Left colon (tissue), 2 donors: ENCODE data around the gene FAM174C. TPM values are rescaled to one million over a fixed set of nuclear protein-coding genes. Genes with fewer than 3 reads are reported as not detected.

Experiments
- ATAC-seq: fragments of 200-7000 bp; cut with Tn5 transposase; one replicate; pipeline ENCODE4 v1.9.1; 2020; ENCODE audit warnings: mild to moderate bottlenecking, moderate library complexity
- DNase-seq, 2 donors: peaks; one replicate each; pipeline ENCODE4 v3.0.0-alpha.2; 2020
- intact Hi-C, 2 donors: fragments of 100-400 bp; cut with DNase I in 1 of 2; cut with micrococcal nuclease in 1 of 2; formaldehyde crosslinking; loops; one replicate each; pipeline versions ENCODE4 v1.11.2 to v1.14.0; 2022; cut with DNase I, micrococcal nuclease
- long read RNA-seq: library from polyadenylated mRNA; unstranded; transcript quantifications from one replicate; pipeline ENCODE4 v2.0.0, GENCODE V29; 2021
- total RNA-seq, 2 donors: library from RNA; stranded (reverse); fragmentation: NEBNext Ultra II Directional; extraction: Animal tissue kit (Norgen Biotek cat#: 25700); gene quantifications; one replicate each; pipeline ENCODE4 v1.2.1, GENCODE V29; 2021
- donor health status: DM: no; HTN: no; CAD: no.
- donor health status: DM: yes; HTN: yes; CAD: no.

Gene FAM174C
- total RNA-seq = 10 to 100 TPM; 43.7 to 48.9 TPM
- long read RNA-seq, transcript C19orf24-201 (3 exons, 983 nt) = major isoform, 18 of 28 reads
- long read RNA-seq, partial matches to known transcripts = 0 of 28 reads
- long read RNA-seq, other reads (novel, unspliced or antisense) = 6 of 28 reads

GRCh38 chr19:1275260-1275975 lies at the start of gene FAM174C:
Gene FAM174C (plus strand): TSS chr19:1275530. CDS start chr19:1275550, 20 bp downstream.
- intact Hi-C loops = no loop called here
- peak; percentile 96 to 98 for DNase-seq
- peak; percentile 73 for ATAC-seq

GRCh38 chr19:1226227-1226518 lies 49.2 kb upstream of the FAM174C start:
- no peak for ATAC-seq
- intact Hi-C loops = no loop called here
- no peak for DNase-seq

GRCh38 chr19:1226522-1227303 lies 48.6 kb upstream of the FAM174C start:
- DNase-seq = no peak
- no peak for ATAC-seq
- intact Hi-C loops = no loop called here

DNA sequence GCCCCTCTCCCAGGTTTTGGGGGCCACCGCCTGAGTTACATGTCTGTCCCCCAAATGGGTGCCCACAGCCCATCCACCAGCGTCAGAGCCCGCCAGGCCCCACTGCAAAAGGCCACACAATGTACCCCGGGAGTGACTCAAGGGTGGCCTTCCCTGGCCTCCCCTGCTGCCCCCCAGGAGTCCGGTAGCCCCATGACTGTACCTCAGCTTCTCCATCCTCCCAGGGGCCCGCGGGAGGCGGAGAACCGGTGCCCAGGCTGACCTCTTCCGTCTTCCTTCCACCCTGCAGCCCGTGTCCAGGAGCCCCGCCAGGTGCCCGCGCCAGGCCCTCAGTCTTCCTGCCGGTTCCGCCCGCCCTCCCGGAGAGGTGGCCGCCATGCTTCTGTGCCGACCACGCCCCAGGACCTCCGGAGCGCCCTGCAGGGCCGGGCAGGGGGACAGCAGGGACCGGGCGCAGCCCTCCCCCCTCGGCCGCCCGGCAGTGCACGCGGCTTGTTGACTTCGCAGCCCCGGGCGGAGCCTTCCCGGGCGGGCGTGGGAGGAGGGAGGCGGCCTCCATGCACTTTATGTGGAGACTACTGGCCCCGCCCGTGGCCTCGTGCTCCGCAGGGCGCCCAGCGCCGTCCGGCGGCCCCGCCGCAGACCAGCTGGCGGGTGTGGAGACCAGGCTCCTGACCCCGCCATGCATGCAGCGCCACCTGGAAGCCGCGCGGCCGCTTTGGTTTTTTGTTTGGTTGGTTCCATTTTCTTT lies 47.9 kb upstream of the FAM174C start:
- peak in 1 of 2 donors; percentile 62 for DNase-seq
- intact Hi-C loops = no loop called here
- peak; percentile 58 for ATAC-seq

GRCh38 chr19:1228161-1228957 lies 47.0 kb upstream of the FAM174C start:
- DNase-seq = no peak
- ATAC-seq = no peak
- intact Hi-C loops = no loop called here

- DNase-seq (no peak), ATAC-seq (no peak)
- intact Hi-C loops = no loop called here
Observed at GRCh38 chr19:1229056-1229923, 46.0 kb upstream of the FAM174C start.

DNA sequence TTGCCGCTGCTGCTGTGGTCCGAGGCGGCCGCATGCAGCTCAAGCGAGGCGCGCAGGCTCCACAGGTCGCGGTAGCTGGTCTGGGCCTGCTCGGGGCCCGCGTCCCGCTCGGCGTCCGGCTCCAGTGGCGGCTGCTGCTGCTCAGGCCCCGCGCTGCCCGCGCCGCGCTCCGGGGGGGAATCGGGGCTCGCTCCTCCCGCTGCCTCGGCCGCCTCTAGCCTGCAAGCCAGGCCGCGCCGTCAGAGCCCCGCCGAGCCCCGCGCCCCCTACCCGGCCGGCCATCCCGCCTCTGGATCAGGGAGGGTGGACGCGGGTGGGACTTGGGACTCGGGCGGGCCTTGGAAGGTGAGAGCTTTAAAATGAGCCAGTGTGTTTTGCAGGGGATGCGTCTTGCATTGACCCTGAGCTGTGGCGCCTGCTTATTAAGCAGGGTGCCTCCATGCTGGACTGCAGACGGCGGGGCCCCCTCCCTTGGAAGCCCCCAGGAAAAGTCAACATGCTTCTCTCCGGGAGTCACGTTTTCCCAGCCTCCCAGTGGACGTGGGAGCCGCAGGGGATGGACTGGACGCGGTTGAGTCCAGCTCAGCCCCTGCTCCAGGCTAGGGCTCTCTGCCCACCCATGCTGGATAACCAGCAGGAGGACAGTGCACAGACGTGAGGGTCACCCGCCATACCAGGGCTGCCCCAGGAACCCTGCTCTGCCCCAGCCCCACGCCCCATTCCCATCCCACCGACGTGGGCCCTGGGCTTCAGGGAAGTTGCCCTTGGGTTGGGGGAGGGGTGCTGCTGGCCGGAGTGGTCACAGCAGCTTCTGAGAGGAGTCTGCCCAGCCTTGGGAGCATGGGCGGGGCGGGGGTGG lies 45.2 kb upstream of the FAM174C start:
- DNase-seq = no peak
- no peak for ATAC-seq
- intact Hi-C loops = no loop called here

DNA sequence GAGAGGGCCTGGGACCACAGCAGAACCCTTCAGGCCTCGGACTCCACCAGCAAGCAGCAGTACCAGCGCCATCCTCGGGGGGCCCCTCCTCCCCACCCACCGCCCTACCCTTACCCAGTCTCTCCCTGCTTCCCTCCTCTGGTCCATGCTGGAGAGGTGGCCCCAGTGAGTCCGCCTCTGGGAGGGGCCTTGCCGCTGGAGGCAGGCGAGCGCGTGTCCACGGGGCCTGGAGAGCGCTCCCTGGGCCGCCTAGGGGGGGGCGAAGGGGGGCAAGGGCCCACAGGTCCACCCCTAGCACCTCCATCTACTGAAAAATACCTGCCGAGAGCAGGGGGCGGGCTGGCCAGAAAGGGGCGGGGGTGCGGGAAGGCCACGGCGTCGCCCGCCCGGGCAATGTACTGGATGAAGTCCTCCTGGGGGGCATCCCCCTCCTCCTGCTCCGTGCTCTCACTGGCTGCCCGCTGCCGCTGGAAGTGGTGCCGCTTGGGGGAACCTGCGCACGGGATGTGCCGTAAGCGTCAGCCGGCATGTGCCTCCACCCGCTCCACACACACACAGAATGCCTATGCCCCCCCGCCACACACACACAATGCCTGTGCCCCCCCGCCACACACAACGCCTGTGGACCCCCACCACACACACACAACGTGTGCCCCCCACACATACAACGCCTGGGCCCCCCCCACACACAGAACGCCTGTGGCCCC lies 44.4 kb upstream of the FAM174C start:
- DNase-seq = no peak
- intact Hi-C loops = no loop called here
- no peak for ATAC-seq

- DNase-seq (no peak), ATAC-seq (peak; percentile 49)
- intact Hi-C loops = no loop called here
Observed at GRCh38 chr19:1231729-1232637, 43.3 kb upstream of the FAM174C start.

GRCh38 chr19:1232652-1233072 lies 42.7 kb upstream of the FAM174C start:
- DNase-seq = peak in 1 of 2 donors; percentile 49
- ATAC-seq = peak; percentile 33
- intact Hi-C loops = no loop called here

GRCh38 chr19:1233115-1233667 lies 42.1 kb upstream of the FAM174C start:
- intact Hi-C loops = no loop called here
- DNase-seq (no peak), ATAC-seq (peak; percentile 33)

- ATAC-seq (no peak), DNase-seq (no peak)
- intact Hi-C loops = no loop called here
Observed at GRCh38 chr19:1234051-1234954, 41.0 kb upstream of the FAM174C start.

- intact Hi-C loops = no loop called here
- DNase-seq (no peak), ATAC-seq (no peak)
Observed at GRCh38 chr19:1234955-1235380, 40.4 kb upstream of the FAM174C start.
